SK-N-SH (cell line): ENCODE results near the gene TEKT2. TPM values are rescaled to one million over a fixed set of nuclear protein-coding genes. Genes with fewer than 3 reads are reported as not detected.
A peak's percentile ranks its signal among the peaks of the same experiment; 100 is the strongest.

ENCODE experiments used
- CTCF ChIA-PET: fragments of 300-600, 350-600 bp; formaldehyde crosslinking; extraction: SDS; loops from one replicate; lab custom pipeline; 2021; lab: Yijun Ruan, JAX
- POLR2A ChIA-PET: fragments of 350-600 bp; sonication (Branson Sonifier 250); formaldehyde crosslinking; extraction: SDS; loops from one replicate; lab custom pipeline; 2020; ENCODE audit warnings: antibody characterized with exemption, inconsistent platforms; lab: Yijun Ruan, JAX
- DNase-seq: peaks from one replicate; pipeline ENCODE4 v3.0.0; 2012
- H2AFZ ChIP-seq: fragments of 200-600 bp; sonication (generic); 2 replicates; pipeline ENCODE4 v1.8.1; 2016; ENCODE audit warnings: antibody characterized with exemption, mild to moderate bottlenecking, low read depth
- H3F3A ChIP-seq: fragments of 200-600 bp; sonication (generic); replicated peaks from 2 replicates; pipeline ENCODE3; 2016; ENCODE audit warnings: antibody characterized with exemption, mild to moderate bottlenecking; ENCODE audit not compliant: insufficient read depth
- H3K27ac ChIP-seq, 2 experiments: fragments of 200-500 bp in 1 of 2; fragments of 200-600 bp in 1 of 2; sonication (Bioruptor generic) in 1 of 2; sonication (generic), shearing (Covaris generic) in 1 of 2; 2 replicates each; pipeline versions ENCODE4 v1.5.1 to v1.6.1; 2014 to 2016; ENCODE audit warnings: low read depth in 2 of 2, inconsistent platforms in 1 of 2, low read length in 1 of 2, mild to moderate bottlenecking in 1 of 2, mixed read lengths in 1 of 2
- H3K27me3 ChIP-seq: fragments of 200-600 bp; sonication (generic), shearing (Covaris generic); 2 replicates; pipeline ENCODE4 v1.6.1; 2016; ENCODE audit warnings: mixed run types; ENCODE audit not compliant: insufficient read depth
- H3K36me3 ChIP-seq, 2 experiments: fragments of 200-500 bp in 1 of 2; fragments of 200-600 bp in 1 of 2; sonication (Bioruptor generic) in 1 of 2; sonication (generic) in 1 of 2; replicated peaks in 1 of 2; 2 replicates each; pipeline versions ENCODE3 to v1.5.1; 2014 to 2016; ENCODE audit warnings: low read length in 1 of 2, mild to moderate bottlenecking in 1 of 2; ENCODE audit not compliant: insufficient read depth in 2 of 2, control insufficient read depth in 1 of 2
- H3K4me1 ChIP-seq, 2 experiments: fragments of 200-500 bp in 1 of 2; fragments of 200-600 bp in 1 of 2; sonication (Bioruptor generic) in 1 of 2; sonication (generic), shearing (Covaris generic) in 1 of 2; 2 replicates each; pipeline versions ENCODE4 v1.5.1 to v1.6.1; 2014 to 2016; ENCODE audit warnings: low read depth in 1 of 2, low read length in 1 of 2, mixed run types in 1 of 2; ENCODE audit not compliant: insufficient read depth in 2 of 2, control insufficient read depth in 1 of 2
- H3K4me2 ChIP-seq: fragments of 200-600 bp; sonication (generic), shearing (Covaris generic); 2 replicates; pipeline ENCODE4 v1.6.1; 2017; ENCODE audit warnings: mixed run types
- H3K4me3 ChIP-seq, 2 experiments: fragments of 200-500 bp in 1 of 2; fragments of 200-600 bp in 1 of 2; sonication (Bioruptor generic) in 1 of 2; sonication (generic), shearing (Covaris generic) in 1 of 2; 2 replicates each; pipeline versions ENCODE4 v1.5.1 to v1.8.1; 2014 to 2016; ENCODE audit warnings: low read depth in 2 of 2, inconsistent platforms in 1 of 2, low read length in 1 of 2, mild to moderate bottlenecking in 1 of 2, mixed read lengths in 1 of 2, moderate library complexity in 1 of 2
- H3K79me2 ChIP-seq: fragments of 200-600 bp; sonication (generic); 2 replicates; pipeline ENCODE4 v1.8.1; 2017; ENCODE audit warnings: mild to moderate bottlenecking; ENCODE audit not compliant: insufficient read depth
- H3K9ac ChIP-seq: fragments of 200-600 bp; sonication (generic); 2 replicates; pipeline ENCODE4 v1.6.1; 2017; ENCODE audit warnings: mixed run types
- H3K9me2 ChIP-seq: fragments of 200-600 bp; sonication (generic); 2 replicates; pipeline ENCODE4 v1.6.1; 2017; ENCODE audit warnings: mixed run types
- H3K9me3 ChIP-seq: fragments of 200-600 bp; sonication (generic); 2 replicates; pipeline ENCODE4 v1.6.1; 2017; ENCODE audit warnings: mixed run types, mild to moderate bottlenecking, moderate library complexity
- H4K20me1 ChIP-seq: fragments of 200-600 bp; sonication (generic); 2 replicates; pipeline ENCODE4 v1.6.1; 2017; ENCODE audit warnings: mild to moderate bottlenecking, mixed run types; ENCODE audit not compliant: insufficient read depth
- CTCF ChIP-seq: fragments of 200-600 bp; sonication (generic); IDR thresholded peaks from 2 replicates; pipeline ENCODE4 v1.6.1; 2017; ENCODE audit warnings: antibody characterized with exemption, mild to moderate bottlenecking, moderate library complexity
- EP300 ChIP-seq, 2 experiments: IDR thresholded peaks; 2 replicates each; pipeline versions ENCODE4 v1.4.0 to v1.6.1; 2012; ENCODE audit warnings: borderline replicate concordance in 1 of 2, low read depth in 1 of 2, low read length in 1 of 2
- FOXJ3 ChIP-seq: sonication (generic); formaldehyde crosslinking; IDR thresholded peaks from 2 replicates; pipeline ENCODE4 v1.5.1; 2020; ENCODE audit warnings: mild to moderate bottlenecking, missing genetic modification reagents
- FOXM1 ChIP-seq: IDR thresholded peaks from 2 replicates; pipeline ENCODE4 v1.4.0; 2012; ENCODE audit warnings: low read depth, mild to moderate bottlenecking
- GABPA ChIP-seq: IDR thresholded peaks from 2 replicates; pipeline ENCODE4 v1.4.0; 2012; ENCODE audit warnings: low read depth, mild to moderate bottlenecking
- GATA2 ChIP-seq: sonication (generic); formaldehyde crosslinking; IDR thresholded peaks from 2 replicates; pipeline ENCODE4 v1.5.0; 2020; ENCODE audit warnings: mild to moderate bottlenecking, missing genetic modification reagents
- JUND ChIP-seq: IDR thresholded peaks from 2 replicates; pipeline ENCODE4 v1.4.0; 2012
- MEF2A ChIP-seq: IDR thresholded peaks from 2 replicates; pipeline ENCODE4 v1.4.0; 2012; ENCODE audit warnings: low read depth, borderline replicate concordance
- NRF1 ChIP-seq: IDR thresholded peaks from 2 replicates; pipeline ENCODE4 v1.6.1; 2012; ENCODE audit warnings: low read depth, mild to moderate bottlenecking, low read length
- POLR2AphosphoS5 ChIP-seq: IDR thresholded peaks from 2 replicates; pipeline ENCODE4 v1.6.1; 2012; ENCODE audit warnings: low read depth, low read length
- REST ChIP-seq: IDR thresholded peaks from 2 replicates; pipeline ENCODE4 v1.6.1; 2012; ENCODE audit warnings: mild to moderate bottlenecking, low read depth, low read length, moderate library complexity
- TAF1 ChIP-seq: IDR thresholded peaks from 2 replicates; pipeline ENCODE4 v1.6.1; 2012; ENCODE audit warnings: low read depth, mild to moderate bottlenecking, low read length, moderate library complexity, borderline replicate concordance
- TCF12 ChIP-seq: IDR thresholded peaks from 2 replicates; pipeline ENCODE4 v1.4.0; 2012
- USF1 ChIP-seq: IDR thresholded peaks from 2 replicates; pipeline ENCODE4 v1.4.0; 2012; ENCODE audit warnings: low read depth, borderline replicate concordance
- USF2 ChIP-seq: fragments of 150-350 bp; IDR thresholded peaks from 2 replicates; pipeline ENCODE4 v1.6.1; 2017; ENCODE audit warnings: antibody characterized with exemption, low read length, low read depth, borderline replicate concordance
- WGBS: methylation state at CpG from one replicate; pipeline ENCODE4 v1.1.6; 2017; ENCODE audit warnings: low lambda C conversion rate; 5-methylcytosine and 5-hydroxymethylcytosine counted together
- polyA plus RNA-seq, 3 experiments: library from polyadenylated mRNA; depleted of rRNA; stranded (reverse); fragments of >200 nt; gene quantifications; 2 replicates each; pipeline ENCODE4 v1.2.3, GENCODE V29; 2012

The TEKT2 gene
- polyA plus RNA-seq, 1 of the 3 experiments (the other 2 are of a cell fraction): 1.2 TPM

GRCh38 chr1:36095760-36096405 is 12.0 kb downstream of the TEKT2 start:
- Histone ChIP-seq H3K79me2 (peaks cover 18% of the 10 kb centered on the region; the same call in 1 of the 2 replicates), H3K9me3 (no peaks in the 10 kb centered on the region), H4K20me1 (no peaks in the 10 kb centered on the region), H3K36me3 (peaks cover 11 to 53% of the 10 kb centered on the region in 2 experiments), H3K9ac (no peak overlapping the region), H3K9me2 (no peaks in the 10 kb centered on the region), H3K27ac (peak overlapping the region in 1 of 2 experiments; percentile 99; a peak in 2 of 4 replicates), H3F3A (peaks cover 20% of the 10 kb centered on the region), H3K4me2 (no peak overlapping the region), H2AFZ (no peak overlapping the region), H3K27me3 (no peaks in the 10 kb centered on the region), H3K4me1 (peaks cover 0 to 77% of the 10 kb centered on the region in 2 experiments; a peak in 2 of 4 replicates), H3K4me3 (no peak overlapping the region)
- CTCF ChIA-PET: interaction anchor here (1.5 to 32.6 kb wide), 4 partner anchors 16 to 190 kb away, joined by 5 to 700 read pairs (median 6); partner anchors contain the start of gene TRAPPC3
- WGBS: 92% methylated on average over 4 of the region's 15 CpGs
- POLR2A ChIA-PET: interaction anchor here (0.7 kb wide), 1 partner anchor 11 kb away, joined by 4 read pairs; no protein-coding TSS in a partner anchor
- no peak for DNase-seq
- TF ChIP-seq POLR2AphosphoS5 (no peak), TCF12 (no peak), FOXM1 (no peak), EP300 (IDR thresholded peaks at IDR 0.05; ENCODE audit: borderline replicate concordance in 1 of 2, low read depth in 1 of 2, low read length in 1 of 2) (no peak), JUND (no peak), NRF1 (no peak), USF2 (no peak), FOXJ3 (CRISPR knock-in tag) (no peak), TAF1 (no peak), GATA2 (CRISPR knock-in tag) (no peak), MEF2A (no peak), CTCF (no peak), GABPA (no peak), REST (no peak), USF1 (no peak)
